Measurements from ENCODE around the gene CTRB2.
"Not testable (repeated sequence)": the region's sequence is repeated elsewhere in the genome, so short reads cannot be mapped to it uniquely, and the experiment has no call there.

The CTRB2 gene

GRCh38 chr16:75244225-75244809 is 37.4 kb upstream of the CTRB2 start:
- peak in 10 of 42 donors; percentile 36 to 68 (median 60) for DNase-seq
- intact Hi-C loops (cut with DNase I), result no loop called here

DNA sequence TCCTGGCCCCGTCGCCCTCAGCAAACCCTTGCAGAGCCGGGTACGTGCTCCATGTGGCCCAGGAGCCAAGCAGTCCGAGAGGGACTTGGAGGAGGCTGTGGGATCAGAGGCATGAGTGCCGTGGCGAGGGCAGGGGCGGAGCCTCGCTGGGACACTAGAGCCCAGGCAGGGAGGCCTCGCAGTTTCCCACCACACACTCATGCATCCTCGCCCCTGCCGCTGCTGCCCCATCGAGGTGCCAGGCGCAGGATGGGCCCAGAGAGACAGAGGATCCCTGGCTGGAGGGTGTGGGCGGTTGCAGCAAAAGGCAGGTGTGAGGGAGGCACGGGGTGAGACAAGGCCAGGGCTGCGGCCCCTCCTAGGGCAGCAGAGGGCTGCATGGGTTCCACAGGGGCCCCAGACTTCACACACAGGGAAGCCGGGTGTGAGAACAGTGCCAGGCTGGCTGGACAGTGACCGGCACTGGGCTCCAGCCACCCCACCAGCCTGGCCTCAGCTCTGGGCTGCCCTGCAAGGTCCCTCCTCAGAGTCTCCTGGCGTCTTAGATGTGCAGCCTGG is 36.8 kb upstream of the CTRB2 start:
- DNase-seq, result no peak
- intact Hi-C loops (cut with DNase I), result no loop called here

DNA sequence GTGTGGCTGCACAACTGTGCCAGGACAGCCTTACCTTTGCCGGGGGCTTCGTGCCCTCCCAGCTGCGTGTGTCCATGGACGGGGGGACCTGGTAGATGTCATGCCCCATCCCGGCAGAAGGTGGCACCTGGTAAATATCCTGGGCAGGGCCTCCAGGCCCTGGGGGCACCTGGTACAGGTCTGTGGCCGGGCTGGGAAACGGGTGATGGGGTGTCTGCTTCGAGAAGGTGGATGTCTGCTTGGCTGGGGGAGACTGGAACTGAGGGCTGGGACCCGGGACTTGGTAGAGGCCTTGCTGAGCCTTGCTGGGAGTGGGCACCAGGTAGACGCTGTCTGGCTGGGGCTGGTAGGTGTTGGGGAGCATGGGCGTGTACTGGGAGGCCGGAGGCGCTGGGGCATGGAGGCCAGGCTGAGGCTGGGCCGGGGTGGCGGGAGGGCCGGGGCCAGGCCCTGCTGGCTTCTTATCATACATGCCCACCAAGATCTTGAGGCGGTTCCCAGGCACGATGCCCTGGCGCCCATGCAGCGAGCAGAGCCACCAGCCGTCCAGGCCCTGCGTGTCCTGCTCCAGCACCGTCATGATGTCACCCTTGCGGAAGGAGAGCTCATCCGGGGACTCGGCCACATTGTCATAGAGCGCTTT is 35.6 kb upstream of the CTRB2 start:
- DNase-seq; intact Hi-C loops (cut with DNase I): not testable (repeated sequence)

- intact Hi-C loops (cut with DNase I), result no loop called here
- no peak for DNase-seq
Measured at GRCh38 chr16:75241955-75242354, 35.0 kb upstream of the CTRB2 start.

- intact Hi-C loops (cut with DNase I), result no loop called here
- no peak for DNase-seq
Measured at GRCh38 chr16:75241412-75241811, 34.5 kb upstream of the CTRB2 start.

GRCh38 chr16:75240633-75241032 is 33.7 kb upstream of the CTRB2 start:
- DNase-seq, result peak in 1 of 42 donors; percentile 7
- intact Hi-C loops (cut with DNase I), result not testable (repeated sequence)

DNA sequence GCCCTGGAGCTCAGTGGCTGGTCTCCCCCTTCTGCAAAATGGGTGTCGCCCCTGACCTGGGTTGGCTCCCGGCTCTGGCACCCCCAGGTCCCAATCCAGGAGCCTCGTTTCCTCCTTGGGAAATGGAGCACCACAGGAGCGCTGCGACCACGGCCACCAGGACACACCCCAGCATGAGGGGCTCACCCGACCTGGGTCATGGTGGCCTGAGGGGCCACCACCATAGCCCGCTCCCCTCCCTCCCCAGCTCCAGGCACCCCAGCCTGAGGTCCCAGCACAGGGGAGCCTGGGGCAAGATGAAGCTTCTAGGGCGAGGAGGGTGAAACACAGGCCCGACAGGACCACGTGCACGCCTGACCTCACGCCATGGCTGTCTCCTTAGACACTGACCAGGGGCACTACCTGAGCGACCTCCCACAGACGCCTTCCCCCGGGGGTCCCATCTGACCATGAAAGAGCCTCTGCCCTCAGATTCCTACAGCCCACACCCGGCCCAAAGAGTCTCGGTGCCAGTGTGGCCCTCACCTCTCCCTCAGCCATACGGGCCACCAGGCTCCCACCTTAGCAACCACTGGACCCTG is 32.7 kb upstream of the CTRB2 start:
- DNase-seq, result peak in 1 of 42 donors; percentile 4
- intact Hi-C loops (cut with DNase I), result loop anchor here (5.0 kb wide), 1 partner anchor 83 kb away; no protein-coding TSS in a partner anchor

DNA sequence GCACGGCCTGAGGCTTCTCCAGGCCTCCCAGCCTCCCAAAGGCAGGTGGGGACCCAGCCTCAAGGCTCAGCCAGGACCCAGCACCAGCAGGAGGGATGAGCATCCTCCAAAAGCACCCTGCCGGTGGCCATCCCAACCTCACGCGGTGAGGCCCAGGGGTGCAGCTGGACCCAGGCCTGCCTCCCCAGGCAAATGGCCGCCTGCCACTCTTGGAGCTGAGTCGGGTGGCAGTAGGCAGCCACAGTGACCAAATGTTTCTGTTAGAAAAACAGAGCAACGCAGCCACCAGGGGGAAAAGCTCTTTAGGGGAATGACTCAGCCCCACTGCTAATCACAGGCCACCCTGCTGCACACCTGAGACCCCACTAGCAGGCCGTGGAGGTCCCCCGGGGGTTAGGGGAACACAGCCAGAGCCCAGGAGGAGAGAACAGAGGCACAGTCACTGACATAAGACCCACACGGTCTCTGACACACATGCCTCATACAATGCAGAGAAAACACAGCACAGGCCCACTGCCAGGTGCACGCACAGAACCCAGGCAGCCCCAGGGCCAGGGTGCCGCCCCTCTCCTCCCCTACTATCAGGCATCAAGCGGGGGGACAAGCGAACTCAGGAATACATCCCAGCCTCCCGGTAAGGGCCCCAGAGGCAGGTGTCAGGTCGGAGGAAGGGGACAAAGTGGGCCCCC is 32.0 kb upstream of the CTRB2 start:
- intact Hi-C loops (cut with DNase I), result loop anchor here (5.0 kb wide), 1 partner anchor 83 kb away; no protein-coding TSS in a partner anchor
- peak in 9 of 42 donors; percentile 43 to 84 (median 54) for DNase-seq

DNA sequence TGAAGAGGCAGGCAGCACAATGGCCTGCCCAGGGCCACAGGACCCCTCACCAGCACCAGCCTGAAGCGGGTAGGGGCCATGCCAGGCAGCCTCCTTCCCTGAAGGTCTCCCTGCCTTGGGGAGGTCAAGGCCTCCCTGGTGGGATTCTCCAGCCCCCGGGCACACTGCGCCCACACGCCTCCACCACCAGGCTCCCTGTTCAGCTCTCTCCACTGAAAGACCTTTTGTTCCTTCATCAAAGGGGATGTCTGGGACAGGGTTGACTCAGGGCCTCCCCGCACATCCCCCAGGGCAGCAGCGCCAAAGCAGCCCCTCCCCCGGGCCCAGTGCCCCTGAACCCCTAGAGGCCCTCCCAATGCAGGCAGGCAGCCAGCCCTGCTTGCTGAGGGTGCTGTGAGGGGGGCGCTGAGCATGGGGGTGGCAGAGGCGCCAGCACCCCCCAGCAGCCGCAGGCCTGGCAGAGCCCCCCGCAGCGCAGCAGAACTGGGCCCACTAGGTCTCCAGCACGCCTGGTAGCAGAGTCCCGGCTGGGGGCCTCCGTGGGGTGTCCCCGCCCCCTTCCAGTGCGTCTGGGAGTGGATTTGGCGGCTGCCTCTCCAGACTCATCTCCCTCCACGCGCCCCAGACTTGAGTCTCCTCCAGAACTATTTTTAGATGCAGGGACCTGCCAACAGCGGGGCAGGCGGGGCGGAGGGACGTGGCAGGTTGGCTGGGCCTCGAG is 31.3 kb upstream of the CTRB2 start:
- peak; percentile 74 to 95 (median 86) for DNase-seq
- intact Hi-C loops (cut with DNase I), result loop anchor here (5.0 kb wide), 1 partner anchor 84 kb away; no protein-coding TSS in a partner anchor

- DNase-seq, result peak in 2 of 42 donors; percentile 22 to 30
- intact Hi-C loops (cut with DNase I), result loop anchor here (5.0 kb wide), 1 partner anchor 85 kb away; no protein-coding TSS in a partner anchor
Measured at GRCh38 chr16:75237398-75238131, 30.6 kb upstream of the CTRB2 start.

GRCh38 chr16:75236736-75237397 is 29.9 kb upstream of the CTRB2 start:
- peak in 1 of 42 donors; percentile 14 for DNase-seq
- intact Hi-C loops (cut with DNase I), result loop anchor here (5.0 kb wide), 1 partner anchor 85 kb away; no protein-coding TSS in a partner anchor

GRCh38 chr16:75236232-75236631 is 29.3 kb upstream of the CTRB2 start:
- peak in 1 of 42 donors; percentile 15 for DNase-seq
- intact Hi-C loops (cut with DNase I), result loop anchor here (5.0 kb wide), 1 partner anchor 86 kb away; no protein-coding TSS in a partner anchor

DNA sequence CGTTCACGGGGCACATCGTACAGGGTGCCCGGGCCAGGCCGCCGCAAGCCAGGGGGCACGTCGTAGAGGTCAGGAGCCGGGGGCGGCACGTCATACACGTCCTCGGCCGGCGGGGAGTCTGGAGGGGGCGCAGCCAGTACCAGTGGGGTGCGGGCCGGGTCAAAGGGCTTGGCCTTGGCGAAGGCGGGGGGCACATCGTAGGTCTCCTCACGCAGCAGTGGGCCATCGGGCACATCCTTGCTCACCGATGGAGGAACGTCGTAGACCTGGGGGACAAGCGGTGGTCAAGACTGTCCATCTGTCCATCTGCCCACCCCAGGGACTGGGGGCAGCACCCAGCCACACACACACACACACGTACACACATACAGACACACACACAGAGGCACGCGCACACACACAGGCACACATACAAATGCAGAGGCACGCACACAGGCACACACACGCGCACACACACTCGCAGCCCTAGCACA is 28.8 kb upstream of the CTRB2 start:
- intact Hi-C loops (cut with DNase I), result loop anchor here (5.0 kb wide), 1 partner anchor 87 kb away; no protein-coding TSS in a partner anchor

DNA sequence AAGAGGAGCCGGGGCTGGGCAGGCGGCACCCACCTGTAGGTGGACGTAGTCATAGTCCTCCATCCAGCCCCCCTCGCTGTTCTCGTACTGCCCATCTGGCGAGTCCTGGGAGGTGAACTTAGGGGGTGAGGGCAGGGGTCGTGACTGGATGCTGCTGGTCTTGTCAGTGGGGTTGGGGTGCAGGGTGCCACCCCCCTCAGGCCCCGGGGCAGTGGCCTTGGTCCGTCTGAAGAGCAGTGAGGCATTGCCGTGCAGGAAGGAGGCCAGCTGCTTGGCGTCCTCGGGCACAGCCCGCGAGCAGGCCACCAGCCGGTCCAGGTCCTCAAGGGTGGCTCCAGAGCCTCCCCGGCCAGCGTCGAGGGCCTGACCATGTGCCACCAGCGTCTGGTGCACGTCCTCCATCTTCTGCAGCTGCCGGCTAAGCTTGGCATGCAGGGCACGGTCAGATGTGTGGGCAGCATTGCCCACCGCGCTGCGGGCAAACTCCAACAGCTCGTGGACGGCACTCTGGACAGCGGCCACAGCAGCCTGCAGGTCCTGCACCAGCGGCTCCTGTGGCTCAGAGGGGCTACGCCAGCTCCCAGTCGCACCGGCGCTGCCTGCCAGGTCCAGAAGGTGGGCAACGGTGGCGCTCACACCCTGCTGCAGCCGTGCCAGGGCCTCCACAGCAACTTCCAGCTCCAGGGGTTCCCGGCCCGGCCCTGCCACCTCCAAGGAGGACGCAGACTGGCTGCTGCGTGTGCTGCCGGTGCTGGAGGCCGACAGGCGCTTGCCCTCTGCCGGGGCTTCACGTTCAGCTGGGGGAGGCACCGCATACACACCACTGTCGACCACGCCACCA is 28.1 kb upstream of the CTRB2 start:
- intact Hi-C loops (cut with DNase I), result loop anchor here (5.0 kb wide), 2 partner anchors 87 to 152 kb away; no protein-coding TSS in a partner anchor
- peak in 6 of 42 donors; percentile 37 to 74 (median 56) for DNase-seq

More for the DNA sequence above, 28.8 kb upstream of the CTRB2 start:
- peak in 2 of 42 donors; percentile 16 to 19 for DNase-seq

- DNase-seq, result no peak
- intact Hi-C loops (cut with DNase I), result loop anchor here (5.0 kb wide), 1 partner anchor 154 kb away; no protein-coding TSS in a partner anchor
Measured at GRCh38 chr16:75233611-75233938, 26.6 kb upstream of the CTRB2 start.

- intact Hi-C loops (cut with DNase I), result loop anchor here (5.0 kb wide), 1 partner anchor 156 kb away; no protein-coding TSS in a partner anchor
- DNase-seq, result no peak
Measured at GRCh38 chr16:75231570-75231969, 24.6 kb upstream of the CTRB2 start.

Data from head of caudate nucleus (tissue), 42 donors.